HG03378 (cell line): ENCODE data around the gene UGT1A10.
"Not testable (repeated sequence)": the region's sequence is repeated elsewhere in the genome, so short reads cannot be mapped to it uniquely, and the experiment has no call there.

Experiments used
- ATAC-seq: cut with Tn5 transposase; IDR thresholded peaks from one replicate; pipeline ENCODE4 v1.9.1; 2021; ENCODE audit warnings: mild to moderate bottlenecking, moderate library complexity; ENCODE audit not compliant: unreplicated experiment

UGT1A10 gene

DNA sequence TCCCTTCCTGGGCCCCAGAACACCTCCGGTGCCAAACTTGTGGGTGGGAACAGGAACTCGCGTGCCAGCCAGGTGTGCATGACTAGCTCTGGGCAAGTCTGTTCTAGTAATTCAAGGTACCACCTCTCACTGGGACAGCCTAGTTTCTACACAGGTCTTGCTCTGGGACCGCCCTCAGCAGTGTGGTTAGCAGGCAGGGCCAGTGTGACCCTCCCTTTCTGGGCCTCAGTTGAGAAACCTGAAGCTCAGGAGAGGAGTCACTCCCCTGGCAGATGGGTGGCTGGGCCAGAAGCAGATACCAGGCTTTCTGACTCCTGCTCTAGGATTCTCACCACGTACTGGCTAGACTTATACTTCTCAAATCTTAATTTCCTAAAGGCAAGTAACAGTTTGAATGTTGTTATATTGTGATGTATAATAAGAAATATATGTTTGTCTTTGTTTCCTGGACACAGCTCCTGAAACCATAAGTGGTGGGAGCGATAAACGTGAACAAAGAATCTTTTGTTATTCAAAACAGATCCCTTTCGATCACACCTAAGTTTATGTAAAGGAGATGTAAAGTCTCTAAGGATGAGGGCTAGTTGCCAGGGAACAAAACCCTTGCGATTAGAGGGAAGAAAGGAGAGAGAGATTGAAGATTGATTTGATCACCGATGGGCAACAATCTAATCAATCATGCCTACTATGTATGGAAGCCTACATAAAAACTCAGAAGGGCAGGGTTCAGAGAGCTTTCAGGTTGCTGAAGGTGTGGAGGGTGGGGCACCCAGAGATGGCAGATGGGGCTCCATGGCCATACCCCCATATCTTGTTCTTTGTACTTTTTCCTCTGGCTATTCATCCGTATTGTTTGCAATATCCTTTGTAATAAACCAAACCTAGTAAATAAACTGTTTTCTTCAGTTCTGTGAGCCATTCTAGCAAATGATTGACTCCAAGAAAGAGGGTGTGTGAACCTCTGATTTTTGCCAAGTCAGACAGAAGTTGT is 55.5 kb downstream of the UGT1A10 start:
- no peak for ATAC-seq

DNA sequence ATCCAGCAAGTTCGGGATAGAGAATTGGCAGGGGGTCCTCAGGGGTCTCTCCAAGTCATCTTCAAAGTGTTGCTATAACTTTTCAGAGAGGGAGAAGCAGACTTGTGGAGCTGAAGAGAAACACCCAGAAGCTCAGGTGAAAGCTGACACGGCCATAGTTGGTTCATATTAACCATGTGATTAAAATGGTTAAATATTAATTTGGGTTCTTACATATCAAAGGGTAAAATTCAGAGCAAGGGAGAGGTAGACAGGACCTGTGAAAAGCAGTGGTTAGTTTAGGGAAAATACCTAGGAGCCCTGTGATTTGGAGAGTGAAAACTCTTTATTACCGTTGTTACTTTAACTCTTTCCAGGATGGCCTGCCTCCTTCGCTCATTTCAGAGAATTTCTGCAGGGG is 56.4 kb downstream of the UGT1A10 start, which contains the start of gene UGT1A6:
TSS of gene UGT1A6 (plus strand) at position 243 of the 400 bp plus-strand sequence. CDS start at position 358, 115 bp downstream.
- no peak for ATAC-seq

DNA sequence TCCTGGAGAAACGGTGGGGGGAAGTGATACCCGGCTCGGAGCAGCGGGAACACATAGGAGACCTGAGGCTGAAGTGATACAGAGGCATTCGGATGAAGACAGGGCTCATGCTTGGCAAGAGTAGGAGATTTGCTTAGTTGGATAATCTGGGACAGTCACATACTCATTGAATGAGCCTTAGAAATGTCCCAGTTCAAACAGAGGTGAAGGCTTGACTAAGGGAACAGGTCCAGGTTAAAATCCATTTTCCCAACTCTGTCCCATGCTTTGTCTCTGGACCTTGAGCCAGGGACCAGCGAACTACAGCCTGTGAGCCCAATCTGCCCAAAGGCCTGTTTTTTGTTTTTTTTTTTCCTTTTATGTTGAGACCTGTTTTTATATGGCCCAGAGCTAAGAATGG is 57.7 kb downstream of the UGT1A10 start:
- no peak for ATAC-seq

DNA sequence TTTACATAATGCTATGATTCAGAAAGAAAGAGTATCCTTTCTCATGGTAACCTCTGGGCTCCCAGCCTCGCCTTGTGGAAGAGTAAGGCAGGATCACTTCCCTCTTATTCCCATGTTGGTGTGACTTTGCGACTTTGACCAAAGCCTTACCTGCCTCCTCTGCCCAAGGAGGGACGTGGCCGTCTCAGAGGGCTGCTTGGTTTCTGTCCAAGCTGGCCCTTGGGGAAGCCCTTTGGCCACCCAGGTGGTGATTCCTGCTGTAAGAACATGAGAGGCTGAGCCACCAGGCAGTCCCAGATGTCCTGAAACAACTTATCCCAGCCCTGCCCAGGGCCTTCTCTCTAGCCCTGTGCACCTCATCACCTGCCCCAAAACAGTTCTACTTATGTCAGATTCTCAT is 62.5 kb downstream of the UGT1A10 start:
- no peak for ATAC-seq

DNA sequence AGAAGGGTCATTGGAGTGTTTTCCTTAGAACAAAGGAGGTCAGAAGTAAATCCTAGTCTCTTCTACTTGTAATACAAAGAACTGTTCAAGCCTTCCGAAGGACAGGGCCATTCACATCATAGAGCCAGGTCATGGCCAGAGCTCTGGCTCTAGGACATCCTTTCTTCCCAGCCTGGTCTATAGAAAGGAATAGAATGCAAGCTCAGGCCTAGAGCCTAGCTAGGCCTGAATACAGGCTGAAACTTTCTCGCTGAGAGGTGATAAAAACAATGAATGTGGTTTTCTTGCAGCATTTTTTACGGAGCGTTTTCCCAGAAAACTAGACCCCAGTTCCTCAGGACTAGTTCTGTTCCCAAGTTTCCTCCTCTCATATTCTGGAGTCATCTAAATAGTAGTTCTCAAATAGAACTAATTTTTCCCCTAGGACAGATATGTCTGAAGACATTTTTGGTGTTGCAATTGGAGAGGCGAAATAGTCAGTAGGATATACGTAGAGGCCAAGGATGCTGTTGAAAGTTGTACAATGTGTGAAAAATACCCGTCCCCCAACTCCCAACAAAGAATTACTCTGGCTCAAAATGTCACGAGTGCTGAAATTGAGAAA is 63.3 kb downstream of the UGT1A10 start:
- no peak for ATAC-seq

DNA sequence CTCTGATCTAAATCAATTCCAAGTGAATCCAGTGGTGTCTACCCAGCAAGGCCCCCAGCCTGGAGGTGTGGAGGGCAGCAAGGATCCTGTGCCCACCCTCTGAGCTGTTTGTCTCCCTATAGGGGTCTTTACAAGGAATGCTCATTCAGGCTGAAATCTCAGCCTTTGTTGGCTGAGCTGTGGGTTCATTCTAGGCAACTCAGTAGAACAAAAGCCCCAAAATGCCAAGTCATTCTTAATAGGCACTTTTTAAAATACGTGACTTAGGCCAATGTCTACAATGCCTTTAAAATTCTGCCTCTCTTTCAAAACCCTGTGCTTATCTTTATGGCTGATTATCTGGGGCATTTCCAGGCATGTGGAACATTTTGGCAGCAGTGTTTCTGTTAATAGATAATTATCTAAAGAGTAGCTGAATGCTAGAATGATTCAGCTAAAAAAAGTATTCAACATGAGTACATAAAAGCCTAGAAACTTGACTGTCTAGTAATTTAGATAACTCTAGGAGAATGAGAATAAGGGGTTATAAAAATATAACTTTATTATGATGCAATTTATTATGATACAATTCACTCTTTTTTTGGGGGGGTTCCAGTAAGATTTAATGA is 63.9 kb downstream of the UGT1A10 start:
- no peak for ATAC-seq

DNA sequence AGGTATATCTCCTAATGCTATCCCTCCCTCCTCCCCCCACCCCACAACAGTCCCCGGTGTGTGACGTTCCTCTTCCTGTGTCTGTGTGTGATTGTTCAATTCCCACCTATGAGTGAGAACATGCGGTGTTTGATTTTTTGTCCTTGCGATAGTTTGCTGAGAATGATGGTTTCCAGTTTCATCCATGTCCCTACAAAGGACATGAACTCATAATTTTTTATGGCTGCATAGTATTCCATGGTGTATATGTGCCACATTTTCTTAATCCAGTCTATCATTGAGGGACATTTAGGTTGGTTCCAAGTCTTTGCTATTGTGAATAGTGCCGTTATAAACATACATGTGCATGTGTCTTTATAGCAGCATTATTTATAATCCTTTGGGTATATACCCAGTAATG is 64.6 kb downstream of the UGT1A10 start:
- ATAC-seq, result not testable (repeated sequence)

DNA sequence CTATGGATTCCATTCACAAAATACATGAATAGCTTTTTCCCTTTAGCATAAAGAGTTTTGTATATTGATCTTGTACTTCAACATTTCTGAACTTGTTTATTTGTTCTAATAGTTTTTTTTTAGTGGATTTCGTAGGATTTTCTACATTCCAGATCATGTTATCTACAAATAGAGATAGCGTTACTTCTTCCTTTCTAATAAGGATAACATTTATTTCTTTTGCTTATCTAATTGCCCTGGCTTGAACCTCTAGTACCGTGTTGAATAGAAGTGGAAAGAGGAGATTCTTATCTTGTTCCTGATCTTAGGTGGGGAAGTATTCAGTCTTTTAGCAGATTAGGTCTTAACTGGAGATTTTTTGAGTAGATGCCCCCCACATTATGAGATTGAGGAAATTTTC is 66.0 kb downstream of the UGT1A10 start:
- no peak for ATAC-seq

DNA sequence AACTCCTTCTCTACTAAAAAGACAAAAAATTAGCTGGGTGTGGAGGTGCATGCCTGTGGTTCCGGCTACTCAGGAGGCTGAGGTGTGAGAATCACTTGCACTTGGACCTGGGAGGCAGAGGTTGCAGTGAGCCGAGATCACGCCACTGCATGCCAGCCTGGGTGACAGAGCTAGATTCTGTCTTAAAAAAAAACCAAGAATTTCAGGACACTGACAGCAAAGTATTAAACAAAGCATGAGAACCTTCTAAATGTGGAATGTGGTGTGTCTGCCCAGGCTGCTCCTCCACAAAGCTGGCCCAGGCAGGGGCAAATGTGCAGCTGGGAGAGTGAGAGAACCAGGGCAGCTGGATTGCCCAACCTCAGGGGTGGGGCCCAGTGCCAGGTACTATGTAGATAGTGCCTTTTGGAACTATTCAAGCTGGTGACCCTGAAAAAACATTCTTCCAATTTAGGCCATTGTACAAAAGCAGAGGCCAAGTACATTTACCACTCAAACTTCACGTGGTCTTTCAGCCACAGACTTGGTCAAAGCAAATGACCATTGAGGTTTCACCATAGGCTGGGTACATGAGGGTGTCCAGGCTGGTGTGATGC is 69.8 kb downstream of the UGT1A10 start:
- ATAC-seq, result no peak

DNA sequence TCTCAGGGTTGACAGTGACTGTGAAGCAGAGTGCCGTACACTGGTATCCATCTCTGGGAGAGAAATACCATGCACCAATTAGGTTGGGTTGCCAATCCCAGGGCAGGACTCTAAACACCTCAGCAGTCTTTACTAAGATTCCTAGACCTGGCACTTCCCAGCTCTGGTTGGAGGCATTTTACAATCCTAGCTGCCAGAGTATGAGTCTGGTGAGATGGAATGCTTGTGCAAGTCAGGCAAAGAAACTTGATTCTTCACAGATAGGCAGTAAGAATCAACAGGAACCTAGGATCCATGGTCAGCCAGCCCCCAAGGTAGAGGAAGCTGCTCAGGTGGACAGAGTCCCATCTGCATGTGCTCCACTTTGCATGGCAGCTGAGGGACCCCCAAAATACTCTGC is 70.5 kb downstream of the UGT1A10 start:
- no peak for ATAC-seq

DNA sequence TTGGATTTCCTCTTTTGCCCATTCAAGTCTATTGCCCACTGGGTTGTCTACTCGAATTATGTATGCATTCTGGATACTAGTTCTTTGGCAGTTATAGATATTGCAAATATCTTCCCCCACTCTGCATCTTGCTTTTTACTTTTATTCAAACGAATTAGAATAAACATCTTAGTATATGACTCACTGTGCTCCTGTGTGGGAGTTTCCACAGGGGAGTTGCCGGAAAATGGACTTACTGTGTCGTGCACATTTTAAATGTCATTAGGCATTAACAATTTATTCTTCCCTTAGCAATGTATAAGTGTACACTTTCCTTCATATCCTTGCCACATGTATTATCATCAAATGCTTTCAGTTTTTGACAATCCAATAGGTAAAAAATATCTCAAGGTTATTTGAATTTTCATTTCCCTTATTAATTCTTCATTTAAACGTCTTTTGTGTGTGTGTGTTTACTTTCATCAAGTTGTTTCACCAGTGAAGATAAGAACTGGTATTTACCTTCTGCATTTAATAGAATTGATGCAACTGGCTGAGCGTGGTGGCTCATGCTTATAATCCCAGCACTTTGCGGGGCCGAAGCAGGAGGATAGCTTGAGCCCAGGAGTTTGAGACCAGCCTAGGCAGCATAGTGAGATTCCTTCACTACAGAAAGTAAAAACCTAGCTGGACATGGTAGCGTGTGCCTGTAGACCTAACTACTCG is 71.8 kb downstream of the UGT1A10 start:
- ATAC-seq, result no peak

DNA sequence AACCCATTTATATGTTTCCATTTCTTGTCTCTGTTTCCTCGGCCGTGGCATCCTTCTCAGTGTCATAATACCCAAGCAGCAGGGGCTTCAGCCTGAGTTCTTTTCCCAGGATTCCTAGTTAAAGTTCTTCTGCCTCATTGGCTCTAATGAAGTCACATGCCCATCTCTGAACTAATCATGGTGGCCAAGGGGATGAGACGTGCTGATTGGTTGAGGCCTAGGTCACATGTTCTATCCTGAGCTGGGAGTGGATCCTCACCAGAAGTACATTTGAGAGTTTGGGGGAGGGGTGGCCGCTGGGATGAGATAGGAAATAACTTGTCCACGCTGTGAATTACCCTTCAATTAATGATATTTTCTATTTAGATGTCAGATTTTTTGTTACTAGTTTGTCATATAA is 72.7 kb downstream of the UGT1A10 start:
- no peak for ATAC-seq

DNA sequence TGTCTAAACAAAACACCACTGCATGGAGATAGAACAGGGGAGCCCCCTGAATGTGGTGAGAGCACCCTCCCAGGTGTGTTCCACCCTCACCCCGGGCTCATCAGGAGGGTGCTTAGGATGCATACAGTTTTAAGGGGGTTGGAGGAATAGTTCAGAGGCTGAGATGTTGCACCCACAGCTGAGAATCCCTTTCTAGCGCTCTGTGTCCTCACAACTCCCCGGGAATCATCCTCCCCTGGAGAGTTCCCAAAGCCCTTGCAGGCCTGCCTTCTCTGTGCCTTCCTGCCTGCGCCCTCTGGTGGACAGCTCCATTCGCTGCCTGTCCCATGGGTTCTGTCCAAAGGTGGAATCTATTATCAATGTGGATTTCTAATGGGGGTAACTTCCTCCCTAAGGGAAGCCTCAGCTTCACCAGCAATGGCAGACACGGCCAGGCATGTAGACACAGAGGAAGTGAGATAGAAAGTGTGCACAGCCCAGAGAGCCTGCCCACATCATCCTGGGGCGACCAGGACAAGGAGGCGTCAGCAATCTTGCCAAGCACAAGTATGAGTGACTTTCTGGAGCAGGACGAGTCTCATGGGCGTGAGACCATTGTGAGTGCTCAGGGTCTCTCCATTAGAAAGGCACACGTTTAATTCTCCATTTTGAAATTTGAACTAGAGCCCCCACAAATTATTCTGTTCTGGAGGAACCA is 75.2 kb downstream of the UGT1A10 start:
- ATAC-seq, result no peak

DNA sequence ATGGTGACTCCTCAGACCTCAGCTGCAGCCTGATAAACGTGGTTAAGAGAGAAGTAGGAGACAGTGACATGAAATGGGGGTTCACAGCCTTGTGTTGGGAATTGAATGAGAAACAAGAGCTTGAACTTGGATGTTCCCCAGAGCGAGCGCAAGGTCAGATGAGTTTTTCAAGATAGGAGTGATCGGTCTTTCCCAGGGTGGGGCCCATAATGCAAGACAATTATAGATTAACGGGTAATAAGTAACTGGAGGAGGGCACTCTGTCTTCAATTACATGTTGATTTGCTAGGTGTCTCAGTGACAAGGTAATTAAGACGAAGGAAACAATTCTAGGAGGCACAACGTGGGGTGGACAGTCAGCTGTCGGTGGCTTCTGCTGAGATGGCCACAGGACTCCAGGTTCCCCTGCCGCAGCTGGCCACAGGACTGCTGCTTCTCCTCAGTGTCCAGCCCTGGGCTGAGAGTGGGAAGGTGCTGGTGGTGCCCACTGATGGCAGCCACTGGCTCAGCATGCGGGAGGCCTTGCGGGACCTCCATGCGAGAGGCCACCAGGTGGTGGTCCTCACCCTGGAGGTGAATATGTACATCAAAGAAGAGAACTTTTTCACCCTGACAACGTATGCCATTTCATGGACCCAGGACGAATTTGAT is 76.5 kb downstream of the UGT1A10 start, which contains the start of gene UGT1A5:
TSS of gene UGT1A5 (plus strand) at position 297 of the 651 bp plus-strand sequence. CDS start at position 382, 85 bp downstream.
- ATAC-seq, result no peak

DNA sequence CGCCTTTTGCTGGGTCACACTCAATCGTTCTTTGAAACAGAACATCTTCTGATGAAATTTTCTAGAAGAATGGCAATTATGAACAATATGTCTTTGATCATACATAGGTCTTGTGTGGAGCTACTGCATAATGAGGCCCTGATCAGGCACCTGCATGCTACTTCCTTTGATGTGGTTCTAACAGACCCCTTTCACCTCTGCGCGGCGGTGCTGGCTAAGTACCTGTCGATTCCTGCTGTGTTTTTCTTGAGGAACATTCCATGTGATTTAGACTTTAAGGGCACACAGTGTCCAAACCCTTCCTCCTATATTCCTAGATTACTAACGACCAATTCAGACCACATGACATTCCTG is 77.0 kb downstream of the UGT1A10 start:
- no peak for ATAC-seq

DNA sequence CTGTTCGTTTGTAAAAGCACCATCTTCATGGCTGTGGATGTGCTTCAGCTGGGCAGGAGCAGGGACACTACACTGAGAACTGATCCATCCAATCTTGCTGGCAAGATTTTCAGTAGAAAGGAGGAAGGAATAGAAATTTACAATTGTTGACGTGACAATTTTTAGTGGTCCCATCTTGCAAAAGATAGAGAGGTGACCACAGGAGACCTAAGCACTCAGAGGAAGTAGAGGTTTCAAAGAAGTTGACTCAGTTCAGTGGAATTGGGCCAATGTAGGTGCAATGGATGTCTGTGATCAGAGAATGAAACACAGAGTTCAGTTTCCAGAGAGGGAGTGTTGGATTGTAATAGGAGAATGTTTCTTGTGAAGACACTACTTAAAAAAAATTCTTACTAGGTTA is 77.9 kb downstream of the UGT1A10 start:
- no peak for ATAC-seq

DNA sequence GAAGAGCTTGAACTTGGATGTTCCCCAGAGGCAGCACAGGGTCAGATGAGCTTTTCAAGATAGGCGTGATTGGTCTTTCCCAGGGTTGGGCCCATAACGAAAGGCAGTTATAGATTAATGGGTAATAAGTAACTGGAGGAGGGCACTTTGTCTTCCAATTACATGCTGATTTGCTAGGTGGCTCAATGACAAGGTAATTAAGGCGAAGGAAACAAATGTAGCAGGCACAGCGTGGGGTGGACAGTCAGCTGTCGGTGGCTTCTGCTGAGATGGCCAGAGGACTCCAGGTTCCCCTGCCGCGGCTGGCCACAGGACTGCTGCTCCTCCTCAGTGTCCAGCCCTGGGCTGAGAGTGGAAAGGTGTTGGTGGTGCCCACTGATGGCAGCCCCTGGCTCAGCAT is 82.3 kb downstream of the UGT1A10 start, which contains the start of gene UGT1A4:
TSS of gene UGT1A4 (plus strand) at position 185 of the 400 bp plus-strand sequence. CDS start at position 270, 85 bp downstream.
- no peak for ATAC-seq

DNA sequence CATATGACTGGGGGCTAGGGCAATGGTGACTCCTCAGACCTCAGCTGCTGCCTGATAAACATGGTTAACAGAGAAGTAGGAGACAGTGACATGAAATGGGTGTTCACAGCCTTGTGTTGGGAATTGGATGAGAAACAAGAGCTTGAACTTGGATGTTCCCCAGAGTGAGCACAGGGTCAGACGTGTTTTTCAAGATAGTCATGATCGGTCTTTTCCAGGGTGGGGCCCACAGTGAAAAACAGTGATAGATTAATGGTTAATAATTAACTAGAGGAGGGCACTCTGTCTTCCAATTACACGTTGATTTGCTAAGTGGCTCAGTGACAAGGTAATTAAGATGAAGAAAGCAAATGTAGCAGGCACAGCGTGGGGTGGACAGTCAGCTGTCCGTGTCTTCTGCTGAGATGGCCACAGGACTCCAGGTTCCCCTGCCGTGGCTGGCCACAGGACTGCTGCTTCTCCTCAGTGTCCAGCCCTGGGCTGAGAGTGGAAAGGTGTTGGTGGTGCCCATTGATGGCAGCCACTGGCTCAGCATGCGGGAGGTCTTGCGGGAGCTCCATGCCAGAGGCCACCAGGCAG is 92.6 kb downstream of the UGT1A10 start, which contains the start of gene UGT1A3:
TSS of gene UGT1A3 (plus strand) at position 320 of the 579 bp plus-strand sequence. CDS start at position 405, 85 bp downstream.
- ATAC-seq, result no peak
